SKM-1 (cell line): ENCODE results near the gene MKI67.
"Not testable (repeated sequence)": the region's sequence is repeated elsewhere in the genome, so short reads cannot be mapped to it uniquely, and the experiment has no call there.

Experiments
- DNase-seq: peaks from one replicate; lab custom pipeline; 2025; ENCODE audit not compliant: unreplicated experiment; lab: John Stamatoyannopoulos, UW

The MKI67 gene

GRCh38 chr10:128150561-128150960 lies 24.3 kb upstream of the MKI67 start:
- DNase-seq, result no peak

GRCh38 chr10:128150045-128150493 lies 23.8 kb upstream of the MKI67 start:
- DNase-seq, result peak; percentile 55

- DNase-seq, result no peak
These were observed 23.2 kb upstream of the MKI67 start for GRCh38 chr10:128149267-128150014.

GRCh38 chr10:128147669-128148068 lies 21.4 kb upstream of the MKI67 start:
- no peak for DNase-seq

GRCh38 chr10:128147064-128147463 lies 20.8 kb upstream of the MKI67 start:
- no peak for DNase-seq

- DNase-seq, result no peak
These were observed 18.3 kb upstream of the MKI67 start for GRCh38 chr10:128144547-128144946.

GRCh38 chr10:128143531-128143930 lies 17.3 kb upstream of the MKI67 start:
- DNase-seq, result no peak

- no peak for DNase-seq
These were observed 14.2 kb upstream of the MKI67 start for GRCh38 chr10:128140425-128140824.

- DNase-seq, result not testable (repeated sequence)
These were observed 12.2 kb upstream of the MKI67 start for GRCh38 chr10:128138429-128138828.

GRCh38 chr10:128137877-128138276 lies 11.7 kb upstream of the MKI67 start:
- DNase-seq, result no peak

GRCh38 chr10:128130051-128130450 lies 3.8 kb upstream of the MKI67 start:
- DNase-seq, result no peak

- DNase-seq, result no peak
These were observed 2.4 kb upstream of the MKI67 start for GRCh38 chr10:128128582-128128981.

- DNase-seq, result no peak
These were observed 743 bp downstream of the MKI67 start for GRCh38 chr10:128125416-128125943.

- DNase-seq, result no peak
These were observed 1.3 kb downstream of the MKI67 start for GRCh38 chr10:128124813-128125403.

GRCh38 chr10:128123846-128124245 lies 2.4 kb downstream of the MKI67 start:
- DNase-seq, result no peak

GRCh38 chr10:128122931-128123330 lies 3.3 kb downstream of the MKI67 start:
- no peak for DNase-seq

- DNase-seq, result no peak
These were observed 4.3 kb downstream of the MKI67 start for GRCh38 chr10:128121750-128122412.

GRCh38 chr10:128116851-128117615 lies 9.2 kb downstream of the MKI67 start:
- no peak for DNase-seq

- DNase-seq, result no peak
These were observed 10.0 kb downstream of the MKI67 start for GRCh38 chr10:128116187-128116586.

- no peak for DNase-seq
These were observed 10.9 kb downstream of the MKI67 start for GRCh38 chr10:128115356-128115755.

GRCh38 chr10:128114901-128115300 lies 11.3 kb downstream of the MKI67 start:
- DNase-seq, result no peak
